Measurements from ENCODE around the gene PPTC7.

The PPTC7 gene

DNA sequence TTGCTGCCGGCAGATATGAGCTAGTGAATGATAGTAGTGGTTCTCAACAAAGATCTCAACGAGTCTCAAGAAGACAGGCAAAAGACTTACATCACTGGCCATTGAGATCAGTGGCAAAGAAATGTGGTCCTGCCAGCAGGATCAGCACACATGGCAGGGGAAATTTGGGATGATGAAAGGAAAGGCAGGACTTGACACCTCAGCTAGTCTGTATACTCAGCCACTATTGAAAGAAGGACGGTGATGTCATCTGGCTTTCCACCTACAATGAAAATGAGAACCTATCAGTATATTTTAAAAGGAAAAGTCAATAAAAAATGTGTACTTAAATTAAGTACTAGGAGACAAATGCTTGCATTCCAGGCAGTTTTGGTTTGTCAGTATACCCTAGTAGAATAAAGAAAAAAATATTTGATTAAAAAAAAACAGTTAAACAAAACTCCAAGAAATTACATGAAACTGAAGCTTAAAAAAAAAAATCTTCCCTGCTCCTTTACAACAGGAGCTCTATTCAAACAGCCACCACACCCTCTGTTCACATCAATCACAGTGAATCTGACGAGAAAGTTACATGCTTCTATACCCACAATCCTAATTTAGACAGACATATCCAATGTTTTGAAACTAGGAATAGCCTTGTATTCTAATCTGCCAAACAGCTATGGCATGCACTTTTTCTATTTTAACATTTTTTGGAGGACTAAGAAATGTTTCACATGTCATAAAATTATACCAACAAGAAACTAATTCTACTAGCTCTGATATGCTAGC is 46.1 kb downstream of the PPTC7 start:
- ChIA-PET POLR2A (interaction anchor here (1.2 kb wide), 1 partner anchor 68 kb away, joined by 3 read pairs; the partner anchor contains the start of genes FAM216A and GPN3), CTCF (interaction anchor here (0.5 to 1.0 kb wide), 6 partner anchors 15 to 1104 kb away, joined by 3 to 4 read pairs (median 3); no protein-coding TSS in a partner anchor)
- no peaks in the 10 kb centered on the region for H3K9me3 ChIP-seq (ENCODE audit: control insufficient read depth, insufficient read depth, low read depth, low read length)
- peaks cover 7 to 44% of the 10 kb centered on the region in 2 experiments for H3K36me3 ChIP-seq (ENCODE audit: control insufficient read depth in 2 of 2, insufficient read depth in 1 of 2, low read length in 2 of 2)
- H3K4me1 ChIP-seq (ENCODE audit: control insufficient read depth, insufficient read depth, low read length) = peaks cover 20% of the 10 kb centered on the region
- H3K27ac ChIP-seq (ENCODE audit: extremely low read depth, low read depth, low read length) = 0 out of 2 replicates have a peak overlapping the region, but pooled peaks have one; percentile 14
- no peak overlapping the region for H3K4me3 ChIP-seq (ENCODE audit: low read depth, low read length)
- TF ChIP-seq SALL2 (tag by site-specific recombination; IDR thresholded peaks at IDR 0.05; ENCODE audit: borderline replicate concordance) = no peak
- TF ChIP-seq, protein P1, sequence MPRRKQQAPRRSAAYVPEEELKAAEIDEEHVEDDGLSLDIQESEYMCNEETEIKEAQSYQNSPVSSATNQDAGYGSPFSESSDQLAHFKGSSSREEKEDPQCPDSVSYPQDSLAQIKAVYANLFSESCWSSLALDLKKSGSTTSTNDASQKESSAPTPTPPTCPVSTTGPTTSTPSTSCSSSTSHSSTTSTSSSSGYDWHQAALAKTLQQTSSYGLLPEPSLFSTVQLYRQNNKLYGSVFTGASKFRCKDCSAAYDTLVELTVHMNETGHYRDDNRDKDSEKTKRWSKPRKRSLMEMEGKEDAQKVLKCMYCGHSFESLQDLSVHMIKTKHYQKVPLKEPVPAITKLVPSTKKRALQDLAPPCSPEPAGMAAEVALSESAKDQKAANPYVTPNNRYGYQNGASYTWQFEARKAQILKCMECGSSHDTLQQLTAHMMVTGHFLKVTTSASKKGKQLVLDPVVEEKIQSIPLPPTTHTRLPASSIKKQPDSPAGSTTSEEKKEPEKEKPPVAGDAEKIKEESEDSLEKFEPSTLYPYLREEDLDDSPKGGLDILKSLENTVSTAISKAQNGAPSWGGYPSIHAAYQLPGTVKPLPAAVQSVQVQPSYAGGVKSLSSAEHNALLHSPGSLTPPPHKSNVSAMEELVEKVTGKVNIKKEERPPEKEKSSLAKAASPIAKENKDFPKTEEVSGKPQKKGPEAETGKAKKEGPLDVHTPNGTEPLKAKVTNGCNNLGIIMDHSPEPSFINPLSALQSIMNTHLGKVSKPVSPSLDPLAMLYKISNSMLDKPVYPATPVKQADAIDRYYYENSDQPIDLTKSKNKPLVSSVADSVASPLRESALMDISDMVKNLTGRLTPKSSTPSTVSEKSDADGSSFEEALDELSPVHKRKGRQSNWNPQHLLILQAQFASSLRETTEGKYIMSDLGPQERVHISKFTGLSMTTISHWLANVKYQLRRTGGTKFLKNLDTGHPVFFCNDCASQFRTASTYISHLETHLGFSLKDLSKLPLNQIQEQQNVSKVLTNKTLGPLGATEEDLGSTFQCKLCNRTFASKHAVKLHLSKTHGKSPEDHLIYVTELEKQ (tag by site-specific recombination; IDR thresholded peaks at IDR 0.05; ENCODE audit: borderline replicate concordance) = 0 out of 2 replicates have a peak, but pooled peaks have one; percentile 7
- TF ChIP-seq, protein P2, sequence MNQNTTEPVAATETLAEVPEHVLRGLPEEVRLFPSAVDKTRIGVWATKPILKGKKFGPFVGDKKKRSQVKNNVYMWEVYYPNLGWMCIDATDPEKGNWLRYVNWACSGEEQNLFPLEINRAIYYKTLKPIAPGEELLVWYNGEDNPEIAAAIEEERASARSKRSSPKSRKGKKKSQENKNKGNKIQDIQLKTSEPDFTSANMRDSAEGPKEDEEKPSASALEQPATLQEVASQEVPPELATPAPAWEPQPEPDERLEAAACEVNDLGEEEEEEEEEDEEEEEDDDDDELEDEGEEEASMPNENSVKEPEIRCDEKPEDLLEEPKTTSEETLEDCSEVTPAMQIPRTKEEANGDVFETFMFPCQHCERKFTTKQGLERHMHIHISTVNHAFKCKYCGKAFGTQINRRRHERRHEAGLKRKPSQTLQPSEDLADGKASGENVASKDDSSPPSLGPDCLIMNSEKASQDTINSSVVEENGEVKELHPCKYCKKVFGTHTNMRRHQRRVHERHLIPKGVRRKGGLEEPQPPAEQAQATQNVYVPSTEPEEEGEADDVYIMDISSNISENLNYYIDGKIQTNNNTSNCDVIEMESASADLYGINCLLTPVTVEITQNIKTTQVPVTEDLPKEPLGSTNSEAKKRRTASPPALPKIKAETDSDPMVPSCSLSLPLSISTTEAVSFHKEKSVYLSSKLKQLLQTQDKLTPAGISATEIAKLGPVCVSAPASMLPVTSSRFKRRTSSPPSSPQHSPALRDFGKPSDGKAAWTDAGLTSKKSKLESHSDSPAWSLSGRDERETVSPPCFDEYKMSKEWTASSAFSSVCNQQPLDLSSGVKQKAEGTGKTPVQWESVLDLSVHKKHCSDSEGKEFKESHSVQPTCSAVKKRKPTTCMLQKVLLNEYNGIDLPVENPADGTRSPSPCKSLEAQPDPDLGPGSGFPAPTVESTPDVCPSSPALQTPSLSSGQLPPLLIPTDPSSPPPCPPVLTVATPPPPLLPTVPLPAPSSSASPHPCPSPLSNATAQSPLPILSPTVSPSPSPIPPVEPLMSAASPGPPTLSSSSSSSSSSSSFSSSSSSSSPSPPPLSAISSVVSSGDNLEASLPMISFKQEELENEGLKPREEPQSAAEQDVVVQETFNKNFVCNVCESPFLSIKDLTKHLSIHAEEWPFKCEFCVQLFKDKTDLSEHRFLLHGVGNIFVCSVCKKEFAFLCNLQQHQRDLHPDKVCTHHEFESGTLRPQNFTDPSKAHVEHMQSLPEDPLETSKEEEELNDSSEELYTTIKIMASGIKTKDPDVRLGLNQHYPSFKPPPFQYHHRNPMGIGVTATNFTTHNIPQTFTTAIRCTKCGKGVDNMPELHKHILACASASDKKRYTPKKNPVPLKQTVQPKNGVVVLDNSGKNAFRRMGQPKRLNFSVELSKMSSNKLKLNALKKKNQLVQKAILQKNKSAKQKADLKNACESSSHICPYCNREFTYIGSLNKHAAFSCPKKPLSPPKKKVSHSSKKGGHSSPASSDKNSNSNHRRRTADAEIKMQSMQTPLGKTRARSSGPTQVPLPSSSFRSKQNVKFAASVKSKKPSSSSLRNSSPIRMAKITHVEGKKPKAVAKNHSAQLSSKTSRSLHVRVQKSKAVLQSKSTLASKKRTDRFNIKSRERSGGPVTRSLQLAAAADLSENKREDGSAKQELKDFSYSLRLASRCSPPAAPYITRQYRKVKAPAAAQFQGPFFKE (tag by site-specific recombination; IDR thresholded peaks at IDR 0.05; ENCODE audit: borderline replicate concordance) = no peak
- TF ChIP-seq ZBTB21 (tag by site-specific recombination; IDR thresholded peaks at IDR 0.05) = peak; percentile 38; the same call in 1 of the 2 replicates
- peak; percentile 59 for TF ChIP-seq ZNF600 (tag by site-specific recombination; IDR thresholded peaks at IDR 0.05)
- TF ChIP-seq FEZF1 (tag by site-specific recombination; IDR thresholded peaks at IDR 0.05) = no peak
- TF ChIP-seq ZNF335 (tag by site-specific recombination; conservative IDR thresholded peaks at IDR 0.05) = peak; percentile 31
- TF ChIP-seq, protein P3, sequence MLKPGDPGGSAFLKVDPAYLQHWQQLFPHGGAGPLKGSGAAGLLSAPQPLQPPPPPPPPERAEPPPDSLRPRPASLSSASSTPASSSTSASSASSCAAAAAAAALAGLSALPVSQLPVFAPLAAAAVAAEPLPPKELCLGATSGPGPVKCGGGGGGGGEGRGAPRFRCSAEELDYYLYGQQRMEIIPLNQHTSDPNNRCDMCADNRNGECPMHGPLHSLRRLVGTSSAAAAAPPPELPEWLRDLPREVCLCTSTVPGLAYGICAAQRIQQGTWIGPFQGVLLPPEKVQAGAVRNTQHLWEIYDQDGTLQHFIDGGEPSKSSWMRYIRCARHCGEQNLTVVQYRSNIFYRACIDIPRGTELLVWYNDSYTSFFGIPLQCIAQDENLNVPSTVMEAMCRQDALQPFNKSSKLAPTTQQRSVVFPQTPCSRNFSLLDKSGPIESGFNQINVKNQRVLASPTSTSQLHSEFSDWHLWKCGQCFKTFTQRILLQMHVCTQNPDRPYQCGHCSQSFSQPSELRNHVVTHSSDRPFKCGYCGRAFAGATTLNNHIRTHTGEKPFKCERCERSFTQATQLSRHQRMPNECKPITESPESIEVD (tag by site-specific recombination; IDR thresholded peaks at IDR 0.05) = peak; percentile 84
- TF ChIP-seq, protein P4, sequence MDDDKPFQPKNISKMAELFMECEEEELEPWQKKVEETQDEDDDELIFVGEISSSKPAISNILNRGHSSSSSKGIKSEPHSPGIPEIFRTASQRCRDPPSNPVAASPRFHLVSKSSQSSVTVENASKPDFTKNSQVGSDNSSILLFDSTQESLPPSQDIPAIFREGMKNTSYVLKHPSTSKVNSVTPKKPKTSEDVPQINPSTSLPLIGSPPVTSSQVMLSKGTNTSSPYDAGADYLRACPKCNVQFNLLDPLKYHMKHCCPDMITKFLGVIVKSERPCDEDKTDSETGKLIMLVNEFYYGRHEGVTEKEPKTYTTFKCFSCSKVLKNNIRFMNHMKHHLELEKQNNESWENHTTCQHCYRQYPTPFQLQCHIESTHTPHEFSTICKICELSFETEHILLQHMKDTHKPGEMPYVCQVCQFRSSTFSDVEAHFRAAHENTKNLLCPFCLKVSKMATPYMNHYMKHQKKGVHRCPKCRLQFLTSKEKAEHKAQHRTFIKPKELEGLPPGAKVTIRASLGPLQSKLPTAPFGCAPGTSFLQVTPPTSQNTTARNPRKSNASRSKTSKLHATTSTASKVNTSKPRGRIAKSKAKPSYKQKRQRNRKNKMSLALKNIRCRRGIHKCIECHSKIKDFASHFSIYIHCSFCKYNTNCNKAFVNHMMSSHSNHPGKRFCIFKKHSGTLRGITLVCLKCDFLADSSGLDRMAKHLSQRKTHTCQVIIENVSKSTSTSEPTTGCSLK (tag by site-specific recombination; IDR thresholded peaks at IDR 0.05) = no peak
- TF ChIP-seq ZBTB7A (tag by site-specific recombination; IDR thresholded peaks at IDR 0.05; ENCODE audit: low read depth) = no peak
- no peak for TF ChIP-seq ZNF133 (tag by site-specific recombination; IDR thresholded peaks at IDR 0.05)
- TF ChIP-seq ZNF354C (tag by site-specific recombination; IDR thresholded peaks at IDR 0.05; ENCODE audit: borderline replicate concordance, low read depth) = no peak
- 0 out of 2 replicates have a peak, but pooled peaks have one; percentile 31 for TF ChIP-seq ZNF24 (tag by site-specific recombination; IDR thresholded peaks at IDR 0.05)
- TF ChIP-seq ZNF660 (tag by site-specific recombination; IDR thresholded peaks at IDR 0.05) = 0 out of 2 replicates have a peak, but pooled peaks have one; percentile 22
- TF ChIP-seq, protein P5, sequence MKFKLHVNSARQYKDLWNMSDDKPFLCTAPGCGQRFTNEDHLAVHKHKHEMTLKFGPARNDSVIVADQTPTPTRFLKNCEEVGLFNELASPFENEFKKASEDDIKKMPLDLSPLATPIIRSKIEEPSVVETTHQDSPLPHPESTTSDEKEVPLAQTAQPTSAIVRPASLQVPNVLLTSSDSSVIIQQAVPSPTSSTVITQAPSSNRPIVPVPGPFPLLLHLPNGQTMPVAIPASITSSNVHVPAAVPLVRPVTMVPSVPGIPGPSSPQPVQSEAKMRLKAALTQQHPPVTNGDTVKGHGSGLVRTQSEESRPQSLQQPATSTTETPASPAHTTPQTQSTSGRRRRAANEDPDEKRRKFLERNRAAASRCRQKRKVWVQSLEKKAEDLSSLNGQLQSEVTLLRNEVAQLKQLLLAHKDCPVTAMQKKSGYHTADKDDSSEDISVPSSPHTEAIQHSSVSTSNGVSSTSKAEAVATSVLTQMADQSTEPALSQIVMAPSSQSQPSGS (tag by site-specific recombination; IDR thresholded peaks at IDR 0.05; ENCODE audit: low read depth) = peak; percentile 92
- TF ChIP-seq, protein P6, sequence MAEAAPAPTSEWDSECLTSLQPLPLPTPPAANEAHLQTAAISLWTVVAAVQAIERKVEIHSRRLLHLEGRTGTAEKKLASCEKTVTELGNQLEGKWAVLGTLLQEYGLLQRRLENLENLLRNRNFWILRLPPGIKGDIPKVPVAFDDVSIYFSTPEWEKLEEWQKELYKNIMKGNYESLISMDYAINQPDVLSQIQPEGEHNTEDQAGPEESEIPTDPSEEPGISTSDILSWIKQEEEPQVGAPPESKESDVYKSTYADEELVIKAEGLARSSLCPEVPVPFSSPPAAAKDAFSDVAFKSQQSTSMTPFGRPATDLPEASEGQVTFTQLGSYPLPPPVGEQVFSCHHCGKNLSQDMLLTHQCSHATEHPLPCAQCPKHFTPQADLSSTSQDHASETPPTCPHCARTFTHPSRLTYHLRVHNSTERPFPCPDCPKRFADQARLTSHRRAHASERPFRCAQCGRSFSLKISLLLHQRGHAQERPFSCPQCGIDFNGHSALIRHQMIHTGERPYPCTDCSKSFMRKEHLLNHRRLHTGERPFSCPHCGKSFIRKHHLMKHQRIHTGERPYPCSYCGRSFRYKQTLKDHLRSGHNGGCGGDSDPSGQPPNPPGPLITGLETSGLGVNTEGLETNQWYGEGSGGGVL (tag by site-specific recombination; IDR thresholded peaks at IDR 0.05) = no peak
- TF ChIP-seq ZFP41 (tag by site-specific recombination; IDR thresholded peaks at IDR 0.05; ENCODE audit: borderline replicate concordance) = no peak
- TF ChIP-seq KLF16 (tag by site-specific recombination; IDR thresholded peaks at IDR 0.05) = 0 out of 2 replicates have a peak, but pooled peaks have one; percentile 21
